SK-N-SH (cell line): Measurements from ENCODE around the gene OSBPL9. TPM values are rescaled to one million over a fixed set of nuclear protein-coding genes. Genes with fewer than 3 reads are reported as not detected.

ENCODE experiments used
- CTCF ChIA-PET: fragments of 300-600, 350-600 bp; formaldehyde crosslinking; extraction: SDS; loops from one replicate; lab custom pipeline; 2021; lab: Yijun Ruan, JAX
- POLR2A ChIA-PET: fragments of 350-600 bp; sonication (Branson Sonifier 250); formaldehyde crosslinking; extraction: SDS; loops from one replicate; lab custom pipeline; 2020; ENCODE audit warnings: antibody characterized with exemption, inconsistent platforms; lab: Yijun Ruan, JAX
- DNase-seq: peaks from one replicate; pipeline ENCODE4 v3.0.0; 2012
- H2AFZ ChIP-seq: fragments of 200-600 bp; sonication (generic); 2 replicates; pipeline ENCODE4 v1.8.1; 2016; ENCODE audit warnings: antibody characterized with exemption, mild to moderate bottlenecking, low read depth
- H3F3A ChIP-seq: fragments of 200-600 bp; sonication (generic); replicated peaks from 2 replicates; pipeline ENCODE3; 2016; ENCODE audit warnings: antibody characterized with exemption, mild to moderate bottlenecking; ENCODE audit not compliant: insufficient read depth
- H3K27ac ChIP-seq, 2 experiments: fragments of 200-500 bp in 1 of 2; fragments of 200-600 bp in 1 of 2; sonication (Bioruptor generic) in 1 of 2; sonication (generic), shearing (Covaris generic) in 1 of 2; 2 replicates each; pipeline versions ENCODE4 v1.5.1 to v1.6.1; 2014 to 2016; ENCODE audit warnings: low read depth in 2 of 2, inconsistent platforms in 1 of 2, low read length in 1 of 2, mild to moderate bottlenecking in 1 of 2, mixed read lengths in 1 of 2
- H3K27me3 ChIP-seq: fragments of 200-600 bp; sonication (generic), shearing (Covaris generic); 2 replicates; pipeline ENCODE4 v1.6.1; 2016; ENCODE audit warnings: mixed run types; ENCODE audit not compliant: insufficient read depth
- H3K36me3 ChIP-seq, 2 experiments: fragments of 200-500 bp in 1 of 2; fragments of 200-600 bp in 1 of 2; sonication (Bioruptor generic) in 1 of 2; sonication (generic) in 1 of 2; replicated peaks in 1 of 2; 2 replicates each; pipeline versions ENCODE3 to v1.5.1; 2014 to 2016; ENCODE audit warnings: low read length in 1 of 2, mild to moderate bottlenecking in 1 of 2; ENCODE audit not compliant: insufficient read depth in 2 of 2, control insufficient read depth in 1 of 2
- H3K4me1 ChIP-seq, 2 experiments: fragments of 200-500 bp in 1 of 2; fragments of 200-600 bp in 1 of 2; sonication (Bioruptor generic) in 1 of 2; sonication (generic), shearing (Covaris generic) in 1 of 2; 2 replicates each; pipeline versions ENCODE4 v1.5.1 to v1.6.1; 2014 to 2016; ENCODE audit warnings: low read depth in 1 of 2, low read length in 1 of 2, mixed run types in 1 of 2; ENCODE audit not compliant: insufficient read depth in 2 of 2, control insufficient read depth in 1 of 2
- H3K4me2 ChIP-seq: fragments of 200-600 bp; sonication (generic), shearing (Covaris generic); 2 replicates; pipeline ENCODE4 v1.6.1; 2017; ENCODE audit warnings: mixed run types
- H3K4me3 ChIP-seq, 2 experiments: fragments of 200-500 bp in 1 of 2; fragments of 200-600 bp in 1 of 2; sonication (Bioruptor generic) in 1 of 2; sonication (generic), shearing (Covaris generic) in 1 of 2; 2 replicates each; pipeline versions ENCODE4 v1.5.1 to v1.8.1; 2014 to 2016; ENCODE audit warnings: low read depth in 2 of 2, inconsistent platforms in 1 of 2, low read length in 1 of 2, mild to moderate bottlenecking in 1 of 2, mixed read lengths in 1 of 2, moderate library complexity in 1 of 2
- H3K79me2 ChIP-seq: fragments of 200-600 bp; sonication (generic); 2 replicates; pipeline ENCODE4 v1.8.1; 2017; ENCODE audit warnings: mild to moderate bottlenecking; ENCODE audit not compliant: insufficient read depth
- H3K9ac ChIP-seq: fragments of 200-600 bp; sonication (generic); 2 replicates; pipeline ENCODE4 v1.6.1; 2017; ENCODE audit warnings: mixed run types
- H3K9me2 ChIP-seq: fragments of 200-600 bp; sonication (generic); 2 replicates; pipeline ENCODE4 v1.6.1; 2017; ENCODE audit warnings: mixed run types
- H3K9me3 ChIP-seq: fragments of 200-600 bp; sonication (generic); 2 replicates; pipeline ENCODE4 v1.6.1; 2017; ENCODE audit warnings: mixed run types, mild to moderate bottlenecking, moderate library complexity
- H4K20me1 ChIP-seq: fragments of 200-600 bp; sonication (generic); 2 replicates; pipeline ENCODE4 v1.6.1; 2017; ENCODE audit warnings: mild to moderate bottlenecking, mixed run types; ENCODE audit not compliant: insufficient read depth
- EP300 ChIP-seq, 2 experiments: IDR thresholded peaks; 2 replicates each; pipeline versions ENCODE4 v1.4.0 to v1.6.1; 2012; ENCODE audit warnings: borderline replicate concordance in 1 of 2, low read depth in 1 of 2, low read length in 1 of 2
- EZH2phosphoT487 ChIP-seq: fragments of 200-600 bp; sonication (generic); IDR thresholded peaks from 2 replicates; pipeline ENCODE4 v1.6.1; 2017; ENCODE audit warnings: low read depth, mixed run types, mild to moderate bottlenecking, antibody characterized with exemption, moderate library complexity, borderline replicate concordance
- FOXJ3 ChIP-seq: sonication (generic); formaldehyde crosslinking; IDR thresholded peaks from 2 replicates; pipeline ENCODE4 v1.5.1; 2020; ENCODE audit warnings: mild to moderate bottlenecking, missing genetic modification reagents
- GABPA ChIP-seq: IDR thresholded peaks from 2 replicates; pipeline ENCODE4 v1.4.0; 2012; ENCODE audit warnings: low read depth, mild to moderate bottlenecking
- IRF3 ChIP-seq: fragments of 150-350 bp; IDR thresholded peaks from 2 replicates; pipeline ENCODE4 v1.6.1; 2016; ENCODE audit warnings: mild to moderate bottlenecking, low read depth, low read length
- JUND ChIP-seq: IDR thresholded peaks from 2 replicates; pipeline ENCODE4 v1.4.0; 2012
- MEF2A ChIP-seq: IDR thresholded peaks from 2 replicates; pipeline ENCODE4 v1.4.0; 2012; ENCODE audit warnings: low read depth, borderline replicate concordance
- NFIC ChIP-seq: IDR thresholded peaks from 2 replicates; pipeline ENCODE4 v1.4.0; 2012; ENCODE audit warnings: borderline replicate concordance
- RAD21 ChIP-seq: IDR thresholded peaks from 2 replicates; pipeline ENCODE4 v1.6.1; 2012; ENCODE audit warnings: mild to moderate bottlenecking, low read length
- RFX5 ChIP-seq: IDR thresholded peaks from 2 replicates; pipeline ENCODE4 v1.6.1; 2012; ENCODE audit warnings: mild to moderate bottlenecking, improper control_type of control experiment, low read length
- RXRA ChIP-seq: IDR thresholded peaks from 2 replicates; pipeline ENCODE4 v1.4.0; 2012; ENCODE audit warnings: low read depth, mild to moderate bottlenecking, borderline replicate concordance
- SIN3A ChIP-seq: IDR thresholded peaks from 2 replicates; pipeline ENCODE4 v1.6.1; 2012; ENCODE audit warnings: low read depth, mild to moderate bottlenecking, low read length, moderate library complexity, borderline replicate concordance
- TAF1 ChIP-seq: IDR thresholded peaks from 2 replicates; pipeline ENCODE4 v1.6.1; 2012; ENCODE audit warnings: low read depth, mild to moderate bottlenecking, low read length, moderate library complexity, borderline replicate concordance
- TCF12 ChIP-seq: IDR thresholded peaks from 2 replicates; pipeline ENCODE4 v1.4.0; 2012
- USF1 ChIP-seq: IDR thresholded peaks from 2 replicates; pipeline ENCODE4 v1.4.0; 2012; ENCODE audit warnings: low read depth, borderline replicate concordance
- USF2 ChIP-seq: fragments of 150-350 bp; IDR thresholded peaks from 2 replicates; pipeline ENCODE4 v1.6.1; 2017; ENCODE audit warnings: antibody characterized with exemption, low read length, low read depth, borderline replicate concordance
- YY1 ChIP-seq: IDR thresholded peaks from 2 replicates; pipeline ENCODE4 v1.4.0; 2012; ENCODE audit warnings: low read depth, mild to moderate bottlenecking
- WGBS: methylation state at CpG from one replicate; pipeline ENCODE4 v1.1.6; 2017; ENCODE audit warnings: low lambda C conversion rate; 5-methylcytosine and 5-hydroxymethylcytosine counted together
- polyA plus RNA-seq, 3 experiments: library from polyadenylated mRNA; depleted of rRNA; stranded (reverse); fragments of >200 nt; gene quantifications; 2 replicates each; pipeline ENCODE4 v1.2.3, GENCODE V29; 2012
- TF ChIP-seq, protein P1 (sequence below): fragments of 200-600 bp; sonication (generic); IDR thresholded peaks from 2 replicates; pipeline ENCODE4 v1.6.1; 2017; ENCODE audit warnings: antibody characterized with exemption, mild to moderate bottlenecking, moderate library complexity

OSBPL9 gene
- polyA plus RNA-seq, 1 of the 3 experiments (the other 2 are of a cell fraction) = 43.9 TPM

DNA sequence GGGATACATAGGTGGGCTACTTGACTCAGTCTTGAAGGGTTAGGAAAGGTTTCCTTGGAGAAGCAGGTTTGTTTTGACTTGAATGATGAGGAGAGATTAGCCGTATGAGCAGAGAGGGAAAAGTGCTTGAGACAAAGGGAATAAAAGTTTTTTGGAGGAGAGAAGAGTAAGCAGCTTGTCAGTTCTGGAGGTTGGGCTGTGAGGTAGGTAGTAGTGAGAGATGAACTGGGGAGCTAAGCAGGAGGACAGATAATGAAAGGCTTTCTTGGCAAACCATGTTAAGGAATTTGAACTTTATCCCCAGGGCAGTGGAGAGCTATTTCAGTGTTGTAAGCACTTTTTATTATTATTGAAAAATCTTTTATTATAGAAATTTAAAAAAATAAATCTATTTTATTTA lies 3.6 kb downstream of the OSBPL9 start:
- Histone ChIP-seq H3K9ac (no peak overlapping the region), H3K4me1 (peaks cover 9 to 25% of the 10 kb centered on the region in 2 experiments), H2AFZ (no peak overlapping the region), H3F3A (peaks cover 6% of the 10 kb centered on the region), H3K27me3 (no peaks in the 10 kb centered on the region), H3K36me3 (no peaks in the 10 kb centered on the region), H3K27ac (no peak overlapping the region), H3K9me3 (no peaks in the 10 kb centered on the region), H4K20me1 (peaks cover 8% of the 10 kb centered on the region; the same call in 1 of the 2 replicates), H3K4me2 (no peak overlapping the region; the same call in 1 of the 2 replicates), H3K9me2 (no peaks in the 10 kb centered on the region), H3K79me2 (peaks cover 82% of the 10 kb centered on the region), H3K4me3 (no peak overlapping the region)
- POLR2A ChIA-PET = no interaction called here
- 100% methylated on average over 1 of the region's 1 CpG for WGBS
- TF ChIP-seq RXRA = no peak
- no peak for TF ChIP-seq FOXJ3
- no peak for TF ChIP-seq JUND
- TF ChIP-seq YY1 = no peak
- TF ChIP-seq RFX5 = no peak
- no peak for TF ChIP-seq IRF3
- no peak for TF ChIP-seq RAD21
- no peak for TF ChIP-seq EP300 (IDR thresholded peaks at IDR 0.05; ENCODE audit: borderline replicate concordance in 1 of 2, low read depth in 1 of 2, low read length in 1 of 2)
- no peak for TF ChIP-seq EZH2phosphoT487
- no peak for TF ChIP-seq TCF12
- TF ChIP-seq, protein P1, sequence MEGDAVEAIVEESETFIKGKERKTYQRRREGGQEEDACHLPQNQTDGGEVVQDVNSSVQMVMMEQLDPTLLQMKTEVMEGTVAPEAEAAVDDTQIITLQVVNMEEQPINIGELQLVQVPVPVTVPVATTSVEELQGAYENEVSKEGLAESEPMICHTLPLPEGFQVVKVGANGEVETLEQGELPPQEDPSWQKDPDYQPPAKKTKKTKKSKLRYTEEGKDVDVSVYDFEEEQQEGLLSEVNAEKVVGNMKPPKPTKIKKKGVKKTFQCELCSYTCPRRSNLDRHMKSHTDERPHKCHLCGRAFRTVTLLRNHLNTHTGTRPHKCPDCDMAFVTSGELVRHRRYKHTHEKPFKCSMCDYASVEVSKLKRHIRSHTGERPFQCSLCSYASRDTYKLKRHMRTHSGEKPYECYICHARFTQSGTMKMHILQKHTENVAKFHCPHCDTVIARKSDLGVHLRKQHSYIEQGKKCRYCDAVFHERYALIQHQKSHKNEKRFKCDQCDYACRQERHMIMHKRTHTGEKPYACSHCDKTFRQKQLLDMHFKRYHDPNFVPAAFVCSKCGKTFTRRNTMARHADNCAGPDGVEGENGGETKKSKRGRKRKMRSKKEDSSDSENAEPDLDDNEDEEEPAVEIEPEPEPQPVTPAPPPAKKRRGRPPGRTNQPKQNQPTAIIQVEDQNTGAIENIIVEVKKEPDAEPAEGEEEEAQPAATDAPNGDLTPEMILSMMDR = no peak
- no peak for TF ChIP-seq GABPA
- no peak for TF ChIP-seq MEF2A
- TF ChIP-seq USF2 = no peak
- no peak for TF ChIP-seq SIN3A
- no peak for TF ChIP-seq USF1
- TF ChIP-seq NFIC = no peak
- no peak for TF ChIP-seq TAF1
- CTCF ChIA-PET = interaction anchor here (1.1 kb wide), 1 partner anchor 10 kb away, joined by 3 read pairs; no protein-coding TSS in a partner anchor
- no peak for DNase-seq
